ENCODE measurements around the gene CA5B. TPM values are rescaled to one million over a fixed set of nuclear protein-coding genes. Genes with fewer than 3 reads are reported as not detected.

Gene CA5B
- total and polyA plus RNA-seq, 2 of the 8 experiments (the other 6 are each of a cell fraction or from before 2014, with no cell fraction given), result 3.3 to 8.6 TPM

DNA sequence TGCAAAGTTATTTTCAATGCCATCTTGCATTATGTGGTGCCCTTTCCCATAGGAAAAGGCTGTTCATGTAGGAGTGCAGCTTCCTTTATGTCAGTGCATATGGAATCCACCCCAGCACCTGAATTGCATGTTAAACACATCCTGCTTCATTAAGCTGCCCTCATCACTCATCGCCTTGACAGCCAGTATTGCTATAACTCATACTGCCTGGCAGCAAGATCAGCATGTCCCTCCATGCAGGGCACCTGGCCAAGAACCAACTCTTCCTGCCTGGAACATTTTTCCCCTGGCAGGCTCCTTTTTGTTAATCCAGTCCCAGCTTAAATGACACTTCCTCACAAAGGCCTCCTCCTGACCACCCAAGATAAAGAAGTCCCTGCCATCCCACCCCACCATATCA is 23.5 kb upstream of the CA5B start:
- Histone ChIP-seq H3K14ac (ENCODE audit: insufficient read length) (no peak overlapping the region), H3K27me3 (replicated peaks in 1 of 4; ENCODE audit: control insufficient read depth in 3 of 4, extremely low read depth in 1 of 4, insufficient read depth in 3 of 4, low read length in 3 of 4) (no peaks in the 10 kb centered on the region), H3K23ac (ENCODE audit: insufficient read length) (no peak overlapping the region), H2AFZ (ENCODE audit: low read length) (no peak overlapping the region), H3K9me3 (ENCODE audit: insufficient read depth in 2 of 2, low read depth in 1 of 2, low read length in 1 of 2) (no peaks in the 10 kb centered on the region), H3K79me1 (ENCODE audit: low read depth, low read length) (no peaks in the 10 kb centered on the region), H2BK20ac (ENCODE audit: low read length) (no peak overlapping the region), H4K20me1 (replicated peaks in 1 of 2; ENCODE audit: control insufficient read depth in 1 of 2, insufficient read depth in 2 of 2, low read length in 2 of 2) (no peaks in the 10 kb centered on the region), H4K8ac (ENCODE audit: extremely low read depth, insufficient read depth, low read length) (no peak overlapping the region), H3K36me3 (ENCODE audit: control insufficient read depth in 2 of 4, insufficient read depth in 4 of 4, low read length in 3 of 4) (no peaks in the 10 kb centered on the region), H3K4me2 (ENCODE audit: insufficient read depth in 1 of 2, low read depth in 2 of 2, low read length in 2 of 2) (no peak overlapping the region), H3K23me2 (ENCODE audit: low read depth, low read length) (no peaks in the 10 kb centered on the region), H3K56ac (replicated peaks; ENCODE audit: insufficient read length, low read depth, low read length) (no peak overlapping the region), H4K91ac (replicated peaks; ENCODE audit: insufficient read length, low read length) (no peak overlapping the region), H2AK5ac (ENCODE audit: low read depth, low read length) (no peak overlapping the region), H3K27ac (ENCODE audit: low read depth, low read length) (no peak overlapping the region), H2BK5ac (ENCODE audit: low read depth, low read length) (no peak overlapping the region), H3K4ac (replicated peaks; ENCODE audit: insufficient read length, low read depth, low read length) (no peak overlapping the region), H3K9ac (replicated peaks in 1 of 4; ENCODE audit: extremely low read depth in 1 of 4, low read depth in 3 of 4, low read length in 3 of 4) (no peak overlapping the region), H4K5ac (ENCODE audit: insufficient read length, low read depth, low read length) (no peak overlapping the region), H3K79me2 (ENCODE audit: control insufficient read depth in 1 of 2, insufficient read depth in 2 of 2, low read length in 2 of 2) (no peaks in the 10 kb centered on the region), H3K18ac (ENCODE audit: extremely low read depth, low read length) (no peak overlapping the region), H3K4me1 (replicated peaks in 1 of 4; ENCODE audit: control insufficient read depth in 3 of 4, insufficient read depth in 4 of 4, low read length in 3 of 4) (peaks cover 0 to 6% (median under 1%) of the 10 kb centered on the region in 4 experiments; a peak in 2 of 7 replicates), H3K4me3 (ENCODE audit: extremely low read depth in 1 of 4, insufficient read depth in 2 of 4, low read depth in 3 of 4, low read length in 4 of 4) (no peak overlapping the region), H2BK120ac (replicated peaks; ENCODE audit: low read depth, low read length) (no peak overlapping the region), H2BK12ac (ENCODE audit: low read depth, low read length) (no peak overlapping the region), H2BK15ac (ENCODE audit: low read length) (no peak overlapping the region)
- 100% methylated on average over 1 of the region's 1 CpG; no CpG with 5 or more reads in 1 of the 2 experiments for WGBS, 2 experiments (ENCODE audit: extremely low coverage in 1 of 2, insufficient coverage in 1 of 2, insufficient read length in 1 of 2, insufficient replicate concordance in 2 of 2, low coverage in 1 of 2, low lambda C conversion rate in 2 of 2, missing lambda C conversion rate in 1 of 2)
- DNase-seq (ENCODE audit: low read depth in 1 of 2, low spot score in 2 of 2), result no peak
- no peak for FAIRE-seq
- TF ChIP-seq CBX5 (IDR thresholded peaks at IDR 0.05; ENCODE audit: low read depth, low read length), result no peak
- ChIA-PET CTCF (ENCODE audit: partially characterized antibody) (interaction anchor here (0.7 to 1.1 kb wide), 2 partner anchors 10 kb away, joined by 3 to 4 read pairs; no protein-coding TSS in a partner anchor), POLR2A (ENCODE audit: partially characterized antibody) (interaction anchor here (0.7 to 1.2 kb wide), 2 partner anchors 17 to 28 kb away, joined by 3 to 4 read pairs; no protein-coding TSS in a partner anchor)
